Parathyroid adenoma (tissue), 2 donors: Measurements from ENCODE around the gene SMOC2.

Experiments
- H2AFZ ChIP-seq: fragments of 300-600 bp; sonication (generic); one replicate; pipeline ENCODE4 v1.7.0; 2017; ENCODE audit warnings: antibody characterized with exemption, mild to moderate bottlenecking
- H3K27ac ChIP-seq: fragments of 300-600 bp; sonication (generic); one replicate; pipeline ENCODE4 v1.7.0; 2017
- H3K27me3 ChIP-seq: fragments of 300-600 bp; sonication (generic); one replicate; pipeline ENCODE4 v1.7.0; 2017; ENCODE audit warnings: low read length; ENCODE audit not compliant: control insufficient read depth, insufficient read depth
- H3K36me3 ChIP-seq: fragments of 300-600 bp; sonication (generic); one replicate; pipeline ENCODE4 v1.7.0; 2017; ENCODE audit warnings: low read length; ENCODE audit not compliant: control insufficient read depth, insufficient read depth
- H3K4me1 ChIP-seq: fragments of 300-600 bp; sonication (generic); one replicate; pipeline ENCODE4 v1.7.0; 2017; ENCODE audit warnings: control low read depth
- H3K4me2 ChIP-seq: fragments of 300-600 bp; sonication (generic); one replicate; pipeline ENCODE4 v1.7.0; 2017; ENCODE audit warnings: low read length
- H3K4me3 ChIP-seq: fragments of 300-600 bp; sonication (generic); one replicate; pipeline ENCODE4 v1.7.0; 2017; ENCODE audit warnings: low read depth, low read length
- H3K79me2 ChIP-seq: fragments of 300-600 bp; sonication (generic); one replicate; pipeline ENCODE4 v1.7.0; 2017; ENCODE audit warnings: control low read depth
- H3K9ac ChIP-seq: fragments of 300-600 bp; sonication (generic); one replicate; pipeline ENCODE4 v1.7.0; 2017; ENCODE audit warnings: mild to moderate bottlenecking
- H3K9me3 ChIP-seq: fragments of 300-600 bp; sonication (generic); one replicate; pipeline ENCODE4 v1.7.0; 2017; ENCODE audit warnings: low read length; ENCODE audit not compliant: control insufficient read depth
- CTCF ChIP-seq: fragments of 300-600 bp; sonication (generic); IDR thresholded peaks from one replicate; pipeline ENCODE4 v1.7.0; 2017; ENCODE audit warnings: antibody characterized with exemption, mild to moderate bottlenecking
- donor health status: primary hyperparathyroidism.

SMOC2 gene

DNA sequence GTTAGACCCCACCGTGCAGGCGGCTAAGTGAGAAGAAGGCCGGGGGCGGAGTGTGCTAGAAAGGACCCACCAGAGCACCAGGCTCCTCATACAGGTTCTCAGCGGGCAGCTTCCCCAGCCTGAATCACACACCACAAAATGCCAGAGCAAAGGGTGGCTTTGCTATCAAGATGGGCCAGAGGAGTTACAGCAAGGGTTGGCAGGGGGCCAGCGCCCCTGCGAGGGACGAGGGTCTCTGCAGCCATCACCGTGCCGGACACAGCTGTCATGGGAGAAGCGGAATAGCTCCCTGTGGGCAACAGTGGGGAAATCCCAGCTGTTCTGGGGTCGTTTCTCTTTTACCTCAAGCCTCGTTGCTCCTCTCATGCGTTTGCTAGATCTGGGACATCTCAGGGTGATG, 206.3 kb downstream of the SMOC2 start:
- no peak for TF ChIP-seq CTCF
- H2AFZ ChIP-seq: no peak overlapping the region
- no peak overlapping the region for H3K4me3 ChIP-seq
- no peak overlapping the region for H3K9ac ChIP-seq
- no peaks in the 10 kb centered on the region for H3K4me1 ChIP-seq
- H3K79me2 ChIP-seq: no peaks in the 10 kb centered on the region
- peaks cover 2% of the 10 kb centered on the region for H3K27me3 ChIP-seq
- no peak overlapping the region for H3K27ac ChIP-seq
- no peaks in the 10 kb centered on the region for H3K9me3 ChIP-seq
- H3K36me3 ChIP-seq: no peaks in the 10 kb centered on the region
- no peak overlapping the region for H3K4me2 ChIP-seq

DNA sequence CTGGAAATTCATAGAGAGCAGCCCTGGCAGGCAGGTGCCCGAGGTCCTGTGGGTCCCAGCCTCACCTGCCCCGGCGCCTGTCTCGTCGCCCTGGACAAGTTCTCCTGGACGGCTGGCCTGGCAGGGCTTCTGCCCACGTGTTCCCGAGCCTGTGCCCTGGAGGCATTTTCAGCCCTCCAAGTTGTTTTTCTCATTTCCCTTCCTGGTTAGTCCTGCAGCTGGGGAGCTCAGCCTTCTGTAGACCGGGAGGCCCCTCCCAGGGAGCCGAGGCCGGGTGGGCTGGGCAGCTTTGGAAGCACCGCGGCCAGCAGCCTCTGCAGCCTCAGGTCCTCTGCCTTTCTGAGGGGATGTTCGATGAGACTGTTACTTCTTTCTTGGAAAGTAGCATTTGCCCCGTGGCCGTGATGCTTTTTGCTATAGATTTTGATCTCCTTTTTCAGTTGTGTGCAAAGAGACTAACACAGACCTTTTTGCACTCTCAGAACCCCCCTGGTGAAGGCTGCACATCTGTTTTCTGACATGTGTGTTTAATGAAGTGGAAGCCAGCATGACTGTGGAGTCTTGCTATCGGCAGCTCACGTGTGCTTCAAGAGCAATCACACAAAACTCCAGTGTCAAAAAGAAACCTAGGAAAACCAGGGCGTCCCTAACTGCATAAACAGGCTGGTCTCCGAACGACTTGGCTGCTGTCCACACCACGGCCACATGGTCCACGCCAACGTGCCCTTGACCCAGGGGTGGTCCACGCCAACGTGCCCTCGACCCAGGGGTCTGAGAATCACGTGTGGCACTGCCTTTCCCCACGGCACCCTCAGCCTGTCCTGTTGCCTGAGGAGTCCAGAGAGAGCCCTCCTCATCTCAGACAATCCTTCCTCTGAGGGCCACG, 207.5 kb downstream of the SMOC2 start:
- H3K27ac ChIP-seq: no peak overlapping the region
- no peak for TF ChIP-seq CTCF
- no peaks in the 10 kb centered on the region for H3K4me1 ChIP-seq
- no peak overlapping the region for H3K9ac ChIP-seq
- no peaks in the 10 kb centered on the region for H3K36me3 ChIP-seq
- H3K4me3 ChIP-seq: no peak overlapping the region
- no peaks in the 10 kb centered on the region for H3K79me2 ChIP-seq
- H3K4me2 ChIP-seq: no peak overlapping the region
- H3K9me3 ChIP-seq: no peaks in the 10 kb centered on the region
- no peak overlapping the region for H2AFZ ChIP-seq
- peaks cover 2% of the 10 kb centered on the region for H3K27me3 ChIP-seq

- no peak overlapping the region for H2AFZ ChIP-seq
- H3K27me3 ChIP-seq: peaks cover 2% of the 10 kb centered on the region
- no peak overlapping the region for H3K4me2 ChIP-seq
- no peak overlapping the region for H3K4me3 ChIP-seq
- H3K9ac ChIP-seq: no peak overlapping the region
- no peak for TF ChIP-seq CTCF
- no peak overlapping the region for H3K27ac ChIP-seq
- H3K36me3 ChIP-seq: no peaks in the 10 kb centered on the region
- no peaks in the 10 kb centered on the region for H3K4me1 ChIP-seq
- H3K79me2 ChIP-seq: no peaks in the 10 kb centered on the region
- H3K9me3 ChIP-seq: no peaks in the 10 kb centered on the region
These were observed 208.2 kb downstream of the SMOC2 start for GRCh38 chr6:168649209-168649608.

DNA sequence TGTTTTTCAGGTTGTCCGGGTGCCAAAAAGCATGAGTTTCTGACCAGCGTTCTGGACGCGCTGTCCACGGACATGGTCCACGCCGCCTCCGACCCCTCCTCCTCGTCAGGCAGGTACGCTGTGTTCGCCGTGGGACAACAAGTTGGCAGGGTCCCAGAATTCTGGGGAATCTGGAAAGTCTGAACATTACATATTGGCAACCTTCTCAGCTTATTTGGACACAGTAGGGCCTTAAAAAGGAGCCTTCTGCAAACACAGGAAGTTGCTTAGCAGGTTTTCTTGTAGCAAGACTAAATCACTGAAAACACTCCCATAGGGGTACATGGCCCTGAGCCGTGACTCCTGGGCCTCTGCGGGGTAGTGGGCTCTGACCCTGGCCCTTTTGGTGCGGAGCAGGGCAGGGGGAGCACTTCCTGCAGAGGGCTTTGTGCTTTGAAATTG, 209.7 kb downstream of the SMOC2 start:
- H3K9me3 ChIP-seq: no peaks in the 10 kb centered on the region
- H3K27me3 ChIP-seq: peaks cover 2% of the 10 kb centered on the region
- no peak overlapping the region for H3K27ac ChIP-seq
- H3K36me3 ChIP-seq: no peaks in the 10 kb centered on the region
- H3K4me2 ChIP-seq: no peak overlapping the region
- H3K4me1 ChIP-seq: no peaks in the 10 kb centered on the region
- no peak for TF ChIP-seq CTCF
- no peak overlapping the region for H3K4me3 ChIP-seq
- H3K79me2 ChIP-seq: no peaks in the 10 kb centered on the region
- no peak overlapping the region for H3K9ac ChIP-seq
- H2AFZ ChIP-seq: no peak overlapping the region
